Measurements from ENCODE around the gene CCN2. TPM values are rescaled to one million over a fixed set of nuclear protein-coding genes. Genes with fewer than 3 reads are reported as not detected.
"Not testable (repeated sequence)": the region's sequence is repeated elsewhere in the genome, so short reads cannot be mapped to it uniquely, and the experiment has no call there.

CCN2 gene
- total RNA-seq, 1 donor from 2014 or later = 178 TPM

- peak; percentile 54 to 63 for DNase-seq (ENCODE audit: low read depth in 2 of 2)
Observed at GRCh38 chr6:131946404-131946991, 4.7 kb downstream of the CCN2 start.

GRCh38 chr6:131945971-131946370 lies 5.2 kb downstream of the CCN2 start:
- DNase-seq (ENCODE audit: low read depth in 2 of 2) = no peak

GRCh38 chr6:131937703-131938631 lies 13.2 kb downstream of the CCN2 start:
- peak; percentile 41 to 89 for DNase-seq (ENCODE audit: low read depth in 2 of 2)

GRCh38 chr6:131937226-131937625 lies 13.9 kb downstream of the CCN2 start:
- DNase-seq (ENCODE audit: low read depth in 2 of 2) = no peak

GRCh38 chr6:131936156-131936555 lies 15.0 kb downstream of the CCN2 start:
- DNase-seq (ENCODE audit: low read depth in 2 of 2) = no peak

GRCh38 chr6:131931063-131931750 lies 20.0 kb downstream of the CCN2 start:
- no peak for DNase-seq (ENCODE audit: low read depth in 2 of 2)

- no peak for DNase-seq (ENCODE audit: low read depth in 2 of 2)
Observed at GRCh38 chr6:131929976-131930375, 21.2 kb downstream of the CCN2 start.

- no peak for DNase-seq (ENCODE audit: low read depth in 2 of 2)
Observed at GRCh38 chr6:131929264-131929663, 21.9 kb downstream of the CCN2 start.

- peak; percentile 60 to 74 for DNase-seq (ENCODE audit: low read depth in 2 of 2)
Observed at GRCh38 chr6:131924881-131925474, 26.2 kb downstream of the CCN2 start.

GRCh38 chr6:131923356-131923755 lies 27.8 kb downstream of the CCN2 start:
- DNase-seq (ENCODE audit: low read depth in 2 of 2) = peak; percentile 56 to 74

- DNase-seq (ENCODE audit: low read depth in 2 of 2) = no peak
Observed at GRCh38 chr6:131920656-131921055, 30.5 kb downstream of the CCN2 start.

- DNase-seq (ENCODE audit: low read depth in 2 of 2) = no peak
Observed at GRCh38 chr6:131918650-131919355, 32.4 kb downstream of the CCN2 start.

- no peak for DNase-seq (ENCODE audit: low read depth in 2 of 2)
Observed at GRCh38 chr6:131917763-131918649, 33.2 kb downstream of the CCN2 start.

GRCh38 chr6:131917318-131917717 lies 33.9 kb downstream of the CCN2 start:
- no peak for DNase-seq (ENCODE audit: low read depth in 2 of 2)

- no peak for DNase-seq (ENCODE audit: low read depth in 2 of 2)
Observed at GRCh38 chr6:131916847-131917246, 34.3 kb downstream of the CCN2 start.

- not testable (repeated sequence) for DNase-seq (ENCODE audit: low read depth in 2 of 2)
Observed at GRCh38 chr6:131916091-131916796, 34.9 kb downstream of the CCN2 start.

GRCh38 chr6:131914967-131915751 lies 36.0 kb downstream of the CCN2 start:
- peak; percentile 32 to 79 for DNase-seq (ENCODE audit: low read depth in 2 of 2)

GRCh38 chr6:131914234-131914633 lies 36.9 kb downstream of the CCN2 start:
- no peak for DNase-seq (ENCODE audit: low read depth in 2 of 2)

- no peak for DNase-seq (ENCODE audit: low read depth in 2 of 2)
Observed at GRCh38 chr6:131911951-131912350, 39.2 kb downstream of the CCN2 start.
